ENCODE measurements around the gene IFT22. TPM values are rescaled to one million over a fixed set of nuclear protein-coding genes. Genes with fewer than 3 reads are reported as not detected.
A peak's percentile ranks its signal among the peaks of the same experiment; 100 is the strongest.
"Not testable (repeated sequence)": the region's sequence is repeated elsewhere in the genome, so short reads cannot be mapped to it uniquely, and the experiment has no call there.

The IFT22 gene
- 55.0 and 55.9 TPM in 2 replicates for total RNA-seq (2014; rRNA removed; shearing (Covaris generic))

GRCh38 chr7:101321491-101322401, at the start of gene IFT22:
Gene IFT22, minus strand, starts transcription at chr7:101321812. Its CDS starts 103 bp downstream, at chr7:101321709.
- DNase-seq (ENCODE audit: low spot score) = peak; percentile 92
- in situ Hi-C loops (cut with HindIII; ENCODE audit: low sequenced_read_pairs) = no loop called here

GRCh38 chr7:101370836-101371235, 49.2 kb upstream of the IFT22 start:
- DNase-seq (ENCODE audit: low spot score) = no peak
- in situ Hi-C loops (cut with HindIII; ENCODE audit: low sequenced_read_pairs) = no loop called here

- no peak for DNase-seq (ENCODE audit: low spot score)
- in situ Hi-C loops (cut with HindIII; ENCODE audit: low sequenced_read_pairs) = no loop called here
Measured at GRCh38 chr7:101368422-101369165, 47.0 kb upstream of the IFT22 start.

GRCh38 chr7:101367676-101368075, 46.1 kb upstream of the IFT22 start:
- no peak for DNase-seq (ENCODE audit: low spot score)
- in situ Hi-C loops (cut with HindIII; ENCODE audit: low sequenced_read_pairs) = no loop called here

GRCh38 chr7:101365956-101366355, 44.3 kb upstream of the IFT22 start:
- in situ Hi-C loops (cut with HindIII; ENCODE audit: low sequenced_read_pairs) = no loop called here
- DNase-seq (ENCODE audit: low spot score) = no peak

GRCh38 chr7:101363734-101364374, 42.2 kb upstream of the IFT22 start:
- in situ Hi-C loops (cut with HindIII; ENCODE audit: low sequenced_read_pairs) = no loop called here
- peak; percentile 81 for DNase-seq (ENCODE audit: low spot score)

- DNase-seq (ENCODE audit: low spot score) = no peak
- in situ Hi-C loops (cut with HindIII; ENCODE audit: low sequenced_read_pairs) = no loop called here
Measured at GRCh38 chr7:101363196-101363733, 41.7 kb upstream of the IFT22 start.

- peak; percentile 51 for DNase-seq (ENCODE audit: low spot score)
- in situ Hi-C loops (cut with HindIII; ENCODE audit: low sequenced_read_pairs) = no loop called here
Measured at GRCh38 chr7:101362334-101363195, 41.0 kb upstream of the IFT22 start, which contains the start of gene COL26A1. Gene COL26A1, plus strand, starts transcription at chr7:101362875. Its CDS starts 158 bp downstream, at chr7:101363033.

- in situ Hi-C loops (cut with HindIII; ENCODE audit: low sequenced_read_pairs) = no loop called here
- DNase-seq (ENCODE audit: low spot score) = no peak
Measured at GRCh38 chr7:101357433-101357832, 35.8 kb upstream of the IFT22 start.

- in situ Hi-C loops (cut with HindIII; ENCODE audit: low sequenced_read_pairs) = no loop called here
- DNase-seq (ENCODE audit: low spot score) = no peak
Measured at GRCh38 chr7:101352920-101353308, 31.3 kb upstream of the IFT22 start.

- DNase-seq (ENCODE audit: low spot score); in situ Hi-C loops (cut with HindIII; ENCODE audit: low sequenced_read_pairs): not testable (repeated sequence)
Measured at GRCh38 chr7:101349300-101349699, 27.7 kb upstream of the IFT22 start.

GRCh38 chr7:101348456-101349067, 26.9 kb upstream of the IFT22 start:
- in situ Hi-C loops (cut with HindIII; ENCODE audit: low sequenced_read_pairs); DNase-seq (ENCODE audit: low spot score): not testable (repeated sequence)

GRCh38 chr7:101347477-101347876, 25.9 kb upstream of the IFT22 start:
- no peak for DNase-seq (ENCODE audit: low spot score)
- in situ Hi-C loops (cut with HindIII; ENCODE audit: low sequenced_read_pairs) = no loop called here

- in situ Hi-C loops (cut with HindIII; ENCODE audit: low sequenced_read_pairs) = no loop called here
Measured at GRCh38 chr7:101342892-101343291, 21.3 kb upstream of the IFT22 start.

GRCh38 chr7:101340379-101340778, 18.8 kb upstream of the IFT22 start:
- in situ Hi-C loops (cut with HindIII; ENCODE audit: low sequenced_read_pairs) = no loop called here

More at GRCh38 chr7:101342892-101343291, 21.3 kb upstream of the IFT22 start:
- no peak for DNase-seq (ENCODE audit: low spot score)

GRCh38 chr7:101333912-101334311, 12.3 kb upstream of the IFT22 start:
- in situ Hi-C loops (cut with HindIII; ENCODE audit: low sequenced_read_pairs) = no loop called here
- DNase-seq (ENCODE audit: low spot score) = no peak

More at GRCh38 chr7:101340379-101340778, 18.8 kb upstream of the IFT22 start:
- no peak for DNase-seq (ENCODE audit: low spot score)

- in situ Hi-C loops (cut with HindIII; ENCODE audit: low sequenced_read_pairs) = no loop called here
Measured at GRCh38 chr7:101332026-101332425, 10.4 kb upstream of the IFT22 start.

GRCh38 chr7:101330011-101330484, 8.4 kb upstream of the IFT22 start:
- in situ Hi-C loops (cut with HindIII; ENCODE audit: low sequenced_read_pairs) = no loop called here
- DNase-seq (ENCODE audit: low spot score) = no peak

More at GRCh38 chr7:101332026-101332425, 10.4 kb upstream of the IFT22 start:
- no peak for DNase-seq (ENCODE audit: low spot score)
